Trophoblast cell (in vitro differentiated cells and primary cell): Measurements from ENCODE around the gene ELFN1.

Experiments
- DNase-seq, 2 donors: peaks; one replicate each; pipeline ENCODE4 v3.0.0-alpha.2; 2016
- H2AFZ ChIP-seq: 2 replicates; pipeline ENCODE4 v1.6.1; 2013; ENCODE audit warnings: low read length, moderate library complexity, mild to moderate bottlenecking; ENCODE audit not compliant: insufficient read depth, poor library complexity
- H2AK5ac ChIP-seq: 2 replicates; pipeline ENCODE4 v1.6.1; 2013; ENCODE audit warnings: mild to moderate bottlenecking, low read length
- H2BK120ac ChIP-seq: 2 replicates; pipeline ENCODE4 v1.6.1; 2013; ENCODE audit warnings: low read length, mild to moderate bottlenecking, moderate library complexity; ENCODE audit not compliant: insufficient read depth, poor library complexity
- H2BK12ac ChIP-seq: 2 replicates; pipeline ENCODE4 v1.6.1; 2013; ENCODE audit warnings: mild to moderate bottlenecking, low read length, moderate library complexity
- H2BK5ac ChIP-seq: 2 replicates; pipeline ENCODE4 v1.6.1; 2013; ENCODE audit warnings: low read length, low read depth, moderate library complexity, mild to moderate bottlenecking; ENCODE audit not compliant: poor library complexity
- H3K14ac ChIP-seq: 2 replicates; pipeline ENCODE4 v1.6.1; 2013; ENCODE audit warnings: mild to moderate bottlenecking, low read length
- H3K18ac ChIP-seq: 2 replicates; pipeline ENCODE4 v1.6.1; 2013; ENCODE audit warnings: mild to moderate bottlenecking, low read length
- H3K23ac ChIP-seq: 2 replicates; pipeline ENCODE4 v1.6.1; 2013; ENCODE audit warnings: low read length
- H3K27ac ChIP-seq: 2 replicates; pipeline ENCODE4 v1.5.1; 2013; ENCODE audit warnings: low read depth, mild to moderate bottlenecking, inconsistent platforms, low read length, moderate library complexity
- H3K27me3 ChIP-seq: 2 replicates; pipeline ENCODE4 v1.6.1; 2013; ENCODE audit warnings: inconsistent platforms, mild to moderate bottlenecking, low read length, moderate library complexity; ENCODE audit not compliant: insufficient read depth
- H3K36me3 ChIP-seq, 2 experiments: 1 replicate in 1 of 2; 2 replicates in 1 of 2; pipeline ENCODE4 v1.6.1; 2013; ENCODE audit warnings: low read length in 2 of 2, mild to moderate bottlenecking in 2 of 2, moderate library complexity in 1 of 2; ENCODE audit not compliant: insufficient read depth in 2 of 2, control insufficient read depth in 1 of 2
- H3K4ac ChIP-seq: 2 replicates; pipeline ENCODE4 v1.6.1; 2013; ENCODE audit warnings: low read depth, mild to moderate bottlenecking, low read length, moderate library complexity
- H3K4me1 ChIP-seq, 2 experiments: 1 replicate in 1 of 2; 2 replicates in 1 of 2; pipeline ENCODE4 v1.6.1; 2013; ENCODE audit warnings: low read length in 2 of 2, mild to moderate bottlenecking in 2 of 2, moderate library complexity in 1 of 2; ENCODE audit not compliant: insufficient read depth in 2 of 2, control insufficient read depth in 1 of 2
- H3K4me2 ChIP-seq: 2 replicates; pipeline ENCODE4 v1.6.1; 2013; ENCODE audit warnings: inconsistent platforms, mild to moderate bottlenecking, low read length, moderate library complexity
- H3K4me3 ChIP-seq: 2 replicates; pipeline ENCODE4 v1.5.1; 2013; ENCODE audit warnings: mild to moderate bottlenecking, low read depth, low read length, inconsistent platforms
- H3K79me1 ChIP-seq: one replicate; pipeline ENCODE4 v1.6.1; 2013; ENCODE audit warnings: low read length
- H3K79me2 ChIP-seq: 2 replicates; pipeline ENCODE4 v1.6.1; 2013; ENCODE audit warnings: low read length, mild to moderate bottlenecking; ENCODE audit not compliant: control insufficient read depth, insufficient read depth, poor library complexity
- H3K9ac ChIP-seq: 2 replicates; pipeline ENCODE4 v1.6.1; 2013; ENCODE audit warnings: mild to moderate bottlenecking, low read length
- H3K9me3 ChIP-seq: 2 replicates; pipeline ENCODE4 v1.6.1; 2013; ENCODE audit warnings: low read depth, mild to moderate bottlenecking, control low read depth, inconsistent platforms, low read length; ENCODE audit not compliant: insufficient read depth
- H4K12ac ChIP-seq: 2 replicates; pipeline ENCODE4 v1.6.1; 2013; ENCODE audit warnings: low read depth, mild to moderate bottlenecking, low read length, moderate library complexity
- H4K8ac ChIP-seq: 2 replicates; pipeline ENCODE4 v1.6.1; 2013; ENCODE audit warnings: low read depth, mild to moderate bottlenecking, low read length, moderate library complexity
- H4K91ac ChIP-seq: one replicate; pipeline ENCODE4 v1.6.1; 2013; ENCODE audit warnings: low read depth, mild to moderate bottlenecking, low read length, moderate library complexity
- WGBS: extraction: QIAGEN DNeasy Blood & Tissue Kit; methylation state at CpG from one replicate; pipeline ENCODE4 v1.1.7; 2013; ENCODE audit warnings: missing lambda C conversion rate; ENCODE audit not compliant: insufficient read length, insufficient coverage; ENCODE audit errors: extremely low coverage; 5-methylcytosine and 5-hydroxymethylcytosine counted together

ELFN1 gene

GRCh38 chr7:1646391-1646790 is 23.7 kb upstream of the ELFN1 start:
- Histone ChIP-seq H3K4me1 (peaks cover 0 to 4% of the 10 kb centered on the region in 2 experiments), H2BK120ac (no peak overlapping the region), H2AFZ (no peak overlapping the region), H3K14ac (no peak overlapping the region), H2BK12ac (no peak overlapping the region), H3K9ac (no peak overlapping the region), H4K12ac (no peak overlapping the region), H3K4me3 (no peak overlapping the region), H3K27ac (no peak overlapping the region), H4K91ac (no peak overlapping the region), H3K23ac (no peak overlapping the region), H3K27me3 (no peaks in the 10 kb centered on the region), H3K18ac (no peak overlapping the region), H2BK5ac (no peak overlapping the region), H2AK5ac (no peak overlapping the region), H3K79me1 (no peaks in the 10 kb centered on the region), H3K4ac (no peak overlapping the region), H3K4me2 (no peak overlapping the region), H3K36me3 (no peaks in the 10 kb centered on the region), H4K8ac (no peak overlapping the region), H3K9me3 (no peaks in the 10 kb centered on the region), H3K79me2 (no peaks in the 10 kb centered on the region)
- no peak for DNase-seq
- no CpG with 5 or more reads among the region's 8 CpGs for WGBS

- no peaks in the 10 kb centered on the region for H3K9me3 ChIP-seq
- H3K27ac ChIP-seq = no peak overlapping the region
- H2BK5ac ChIP-seq = no peak overlapping the region
- H3K36me3 ChIP-seq = no peaks in the 10 kb centered on the region
- no peak for DNase-seq
- no peak overlapping the region for H3K4me3 ChIP-seq
- no peak overlapping the region for H3K18ac ChIP-seq
- no peaks in the 10 kb centered on the region for H3K79me1 ChIP-seq
- H4K8ac ChIP-seq = no peak overlapping the region
- H2BK120ac ChIP-seq = no peak overlapping the region
- no peak overlapping the region for H3K9ac ChIP-seq
- H3K14ac ChIP-seq = no peak overlapping the region
- WGBS = no CpG with 5 or more reads among the region's 48 CpGs
- no peaks in the 10 kb centered on the region for H3K79me2 ChIP-seq
- no peak overlapping the region for H2AK5ac ChIP-seq
- peaks cover 0 to 2% of the 10 kb centered on the region in 2 experiments for H3K4me1 ChIP-seq
- H3K27me3 ChIP-seq = no peaks in the 10 kb centered on the region
- no peak overlapping the region for H2AFZ ChIP-seq
- no peak overlapping the region for H3K4me2 ChIP-seq
- H4K91ac ChIP-seq = no peak overlapping the region
- H3K23ac ChIP-seq = no peak overlapping the region
- no peak overlapping the region for H2BK12ac ChIP-seq
- H4K12ac ChIP-seq = no peak overlapping the region
- no peak overlapping the region for H3K4ac ChIP-seq
These were observed 22.9 kb upstream of the ELFN1 start for GRCh38 chr7:1646957-1647891.

- no peaks in the 10 kb centered on the region for H3K36me3 ChIP-seq
- no peak overlapping the region for H2AFZ ChIP-seq
- no peak overlapping the region for H3K18ac ChIP-seq
- no peaks in the 10 kb centered on the region for H3K9me3 ChIP-seq
- no peaks in the 10 kb centered on the region for H3K4me1 ChIP-seq
- no peak overlapping the region for H3K9ac ChIP-seq
- H3K27ac ChIP-seq = no peak overlapping the region
- H3K23ac ChIP-seq = no peak overlapping the region
- no peak overlapping the region for H4K8ac ChIP-seq
- no peak overlapping the region for H2AK5ac ChIP-seq
- no peak overlapping the region for H3K4ac ChIP-seq
- H3K4me3 ChIP-seq = no peak overlapping the region
- H4K91ac ChIP-seq = no peak overlapping the region
- H2BK5ac ChIP-seq = no peak overlapping the region
- H3K27me3 ChIP-seq = no peaks in the 10 kb centered on the region
- H3K79me2 ChIP-seq = no peaks in the 10 kb centered on the region
- H4K12ac ChIP-seq = no peak overlapping the region
- H3K14ac ChIP-seq = no peak overlapping the region
- no peak for DNase-seq
- no peak overlapping the region for H2BK120ac ChIP-seq
- WGBS = no CpG with 5 or more reads among the region's 31 CpGs
- H2BK12ac ChIP-seq = no peak overlapping the region
- no peak overlapping the region for H3K4me2 ChIP-seq
- H3K79me1 ChIP-seq = no peaks in the 10 kb centered on the region
These were observed 22.0 kb upstream of the ELFN1 start for GRCh38 chr7:1647961-1648672.

- Histone ChIP-seq H2BK12ac (no peak overlapping the region), H2BK5ac (no peak overlapping the region), H3K4me2 (no peak overlapping the region), H4K12ac (no peak overlapping the region), H3K9ac (no peak overlapping the region), H3K4me1 (no peaks in the 10 kb centered on the region), H4K91ac (no peak overlapping the region), H3K27me3 (no peaks in the 10 kb centered on the region), H3K23ac (no peak overlapping the region), H3K79me2 (no peaks in the 10 kb centered on the region), H3K79me1 (no peaks in the 10 kb centered on the region), H3K36me3 (no peaks in the 10 kb centered on the region), H3K18ac (no peak overlapping the region), H3K4ac (no peak overlapping the region), H3K4me3 (no peak overlapping the region), H3K14ac (no peak overlapping the region), H3K9me3 (peaks cover 4% of the 10 kb centered on the region), H2BK120ac (no peak overlapping the region), H2AK5ac (no peak overlapping the region), H2AFZ (no peak overlapping the region), H3K27ac (no peak overlapping the region), H4K8ac (no peak overlapping the region)
- DNase-seq = no peak
- no CpG with 5 or more reads among the region's 9 CpGs for WGBS
These were observed 20.2 kb upstream of the ELFN1 start for GRCh38 chr7:1649751-1650326.
